RWPE1 (cell line): Measurements from ENCODE around the gene UTP4.
"Not testable (repeated sequence)": the region's sequence is repeated elsewhere in the genome, so short reads cannot be mapped to it uniquely, and the experiment has no call there.

Source experiments
- CTCF ChIA-PET: fragments of 350-600 bp; sonication (Branson Sonifier 250); formaldehyde crosslinking; extraction: SDS; loops from one replicate; lab custom pipeline; 2021; lab: Yijun Ruan, JAX
- POLR2A ChIA-PET: fragments of 400-600 bp; formaldehyde crosslinking; extraction: SDS; loops from one replicate; lab custom pipeline; 2020; ENCODE audit warnings: antibody characterized with exemption; ENCODE audit not compliant: low non-redundant PET; lab: Yijun Ruan, JAX
- DNase-seq: peaks from one replicate; pipeline ENCODE4 v3.0.0; 2012; ENCODE audit warnings: low spot score
- H3K27ac ChIP-seq: fragments of 450-650 bp; 2 replicates; pipeline ENCODE4 v1.5.1; 2017
- TF ChIP-seq, protein P1 (sequence below): fragments of 450-650 bp; conservative IDR thresholded peaks from 2 replicates; pipeline ENCODE4 v1.5.1; 2017; ENCODE audit warnings: low read depth, mild to moderate bottlenecking

The UTP4 gene

DNA sequence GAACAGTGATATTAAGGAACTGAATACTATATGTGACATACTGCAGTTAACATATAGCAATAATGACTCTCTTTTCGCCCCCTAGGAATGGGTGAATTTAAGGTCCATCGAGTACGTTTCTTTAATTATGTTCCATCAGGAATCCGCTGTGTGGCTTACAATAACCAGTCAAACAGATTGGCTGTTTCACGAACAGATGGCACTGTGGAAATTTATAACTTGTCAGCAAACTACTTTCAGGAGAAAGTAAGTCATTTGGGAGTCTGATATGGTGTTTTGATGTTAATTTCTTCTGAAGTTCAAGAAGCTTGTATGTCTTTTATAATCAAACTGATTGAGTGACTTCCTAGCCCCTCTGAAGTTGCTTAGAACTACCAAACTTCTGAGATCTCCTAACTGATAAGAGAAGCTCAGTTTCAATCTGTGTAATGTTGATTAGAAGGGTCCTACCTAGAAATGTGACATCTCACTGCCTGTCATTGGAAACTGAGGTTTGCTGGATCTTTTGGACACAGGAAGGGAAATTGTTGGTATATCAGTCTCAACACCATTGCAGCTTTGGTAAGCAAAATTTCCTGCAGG, 1.0 kb downstream of the UTP4 start:
- POLR2A ChIA-PET: no interaction called here
- DNase-seq: no peak
- CTCF ChIA-PET: interaction anchor here (0.6 to 1.1 kb wide), 3 partner anchors 18 to 349 kb away, joined by 3 read pairs; no protein-coding TSS in a partner anchor
- TF ChIP-seq, protein P1, sequence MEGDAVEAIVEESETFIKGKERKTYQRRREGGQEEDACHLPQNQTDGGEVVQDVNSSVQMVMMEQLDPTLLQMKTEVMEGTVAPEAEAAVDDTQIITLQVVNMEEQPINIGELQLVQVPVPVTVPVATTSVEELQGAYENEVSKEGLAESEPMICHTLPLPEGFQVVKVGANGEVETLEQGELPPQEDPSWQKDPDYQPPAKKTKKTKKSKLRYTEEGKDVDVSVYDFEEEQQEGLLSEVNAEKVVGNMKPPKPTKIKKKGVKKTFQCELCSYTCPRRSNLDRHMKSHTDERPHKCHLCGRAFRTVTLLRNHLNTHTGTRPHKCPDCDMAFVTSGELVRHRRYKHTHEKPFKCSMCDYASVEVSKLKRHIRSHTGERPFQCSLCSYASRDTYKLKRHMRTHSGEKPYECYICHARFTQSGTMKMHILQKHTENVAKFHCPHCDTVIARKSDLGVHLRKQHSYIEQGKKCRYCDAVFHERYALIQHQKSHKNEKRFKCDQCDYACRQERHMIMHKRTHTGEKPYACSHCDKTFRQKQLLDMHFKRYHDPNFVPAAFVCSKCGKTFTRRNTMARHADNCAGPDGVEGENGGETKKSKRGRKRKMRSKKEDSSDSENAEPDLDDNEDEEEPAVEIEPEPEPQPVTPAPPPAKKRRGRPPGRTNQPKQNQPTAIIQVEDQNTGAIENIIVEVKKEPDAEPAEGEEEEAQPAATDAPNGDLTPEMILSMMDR: no peak
- no peak overlapping the region for H3K27ac ChIP-seq

DNA sequence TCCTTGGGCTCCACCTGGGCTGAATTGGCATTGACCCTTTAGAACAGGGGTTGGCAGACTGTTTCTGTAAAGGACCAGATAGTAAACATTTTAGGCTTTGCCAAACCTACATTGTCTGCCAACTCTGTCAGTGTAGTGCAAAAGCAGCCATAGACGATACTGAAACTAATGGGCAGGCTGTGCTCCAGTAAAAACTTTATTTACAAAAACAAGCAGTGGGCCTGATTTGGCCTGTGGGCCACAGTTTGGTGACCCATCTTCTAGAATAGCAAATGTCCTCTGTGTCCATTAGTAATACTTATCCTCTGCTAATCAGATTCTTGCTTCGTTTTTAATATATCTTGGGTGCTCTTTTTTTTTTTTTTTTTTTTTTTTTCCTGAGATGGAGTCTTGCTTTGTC, 6.2 kb downstream of the UTP4 start:
- CTCF ChIA-PET: no interaction called here
- no peak for DNase-seq
- POLR2A ChIA-PET: no interaction called here
- TF ChIP-seq, protein P1: no peak
- H3K27ac ChIP-seq: no peak overlapping the region

DNA sequence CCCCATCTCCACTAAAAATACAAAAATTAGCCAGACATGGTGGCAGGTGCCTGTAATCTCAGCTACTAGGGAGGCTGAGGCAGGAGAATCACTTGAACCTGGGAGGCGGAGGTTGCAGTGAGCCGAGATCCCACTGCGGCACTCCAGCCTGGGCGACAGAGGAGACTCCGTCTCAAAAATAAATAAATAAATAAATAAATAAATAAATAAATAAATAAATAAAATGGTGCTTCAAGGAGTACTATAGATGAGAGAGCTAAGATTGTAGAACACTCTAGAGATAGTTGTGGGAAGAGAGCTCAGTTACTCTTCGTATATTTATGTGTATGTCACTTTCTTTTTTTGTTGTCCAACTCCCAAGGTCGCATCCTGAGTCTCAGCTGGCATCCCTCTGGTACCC, 7.0 kb downstream of the UTP4 start:
- POLR2A ChIA-PET, DNase-seq, H3K27ac ChIP-seq, CTCF ChIA-PET: not testable (repeated sequence)

DNA sequence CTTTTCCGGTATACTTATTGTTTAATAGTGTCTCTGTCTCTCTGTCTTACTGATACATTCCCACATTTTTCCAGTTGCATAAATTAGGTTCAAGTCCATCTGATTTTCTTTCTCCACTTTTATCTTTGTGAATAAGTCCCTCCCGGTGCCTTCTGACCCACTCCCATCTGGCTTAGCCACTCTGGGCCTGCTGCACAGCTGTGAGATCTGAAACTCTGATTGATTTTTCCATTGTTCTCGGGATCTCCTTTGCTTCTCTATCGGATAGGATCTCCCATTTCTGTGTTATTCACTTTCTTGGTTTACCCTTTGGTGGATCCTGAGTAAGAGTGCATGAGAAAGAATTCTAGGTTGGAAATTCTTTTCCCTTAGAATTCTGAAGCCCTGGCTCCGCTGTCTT, 8.6 kb downstream of the UTP4 start:
- CTCF ChIA-PET: interaction anchor here (0.6 kb wide), 1 partner anchor 1371 kb away, joined by 3 read pairs; no protein-coding TSS in a partner anchor
- no peak overlapping the region for H3K27ac ChIP-seq
- POLR2A ChIA-PET: no interaction called here

DNA sequence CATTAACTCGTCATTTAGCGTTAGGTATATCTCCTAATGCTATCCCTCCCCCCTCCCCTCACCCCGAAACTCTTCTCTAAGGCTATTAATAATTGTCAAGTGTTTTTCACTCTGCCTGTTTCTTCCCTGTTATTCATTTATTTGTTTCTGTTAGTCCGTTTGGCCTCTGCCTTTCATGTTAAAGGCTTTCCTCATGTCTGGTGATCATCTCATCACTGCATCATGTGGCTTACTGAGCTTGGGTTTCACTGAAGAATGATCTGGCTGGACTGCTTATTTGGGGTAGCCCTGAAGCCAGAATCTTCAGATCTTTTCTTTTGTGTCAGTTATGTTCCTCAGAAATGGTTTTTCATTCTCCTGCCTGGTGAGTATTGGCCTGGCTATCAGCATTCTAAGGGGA, 9.5 kb downstream of the UTP4 start:
- ChIA-PET POLR2A (no interaction called here), CTCF (interaction anchor here (0.5 to 0.6 kb wide), 2 partner anchors 267 to 294 kb away, joined by 3 read pairs; no protein-coding TSS in a partner anchor)
- H3K27ac ChIP-seq: no peak overlapping the region
- no peak for DNase-seq
- TF ChIP-seq, protein P1: no peak

More for the DNA sequence above, 8.6 kb downstream of the UTP4 start:
- TF ChIP-seq, protein P1: no peak
- DNase-seq: no peak

DNA sequence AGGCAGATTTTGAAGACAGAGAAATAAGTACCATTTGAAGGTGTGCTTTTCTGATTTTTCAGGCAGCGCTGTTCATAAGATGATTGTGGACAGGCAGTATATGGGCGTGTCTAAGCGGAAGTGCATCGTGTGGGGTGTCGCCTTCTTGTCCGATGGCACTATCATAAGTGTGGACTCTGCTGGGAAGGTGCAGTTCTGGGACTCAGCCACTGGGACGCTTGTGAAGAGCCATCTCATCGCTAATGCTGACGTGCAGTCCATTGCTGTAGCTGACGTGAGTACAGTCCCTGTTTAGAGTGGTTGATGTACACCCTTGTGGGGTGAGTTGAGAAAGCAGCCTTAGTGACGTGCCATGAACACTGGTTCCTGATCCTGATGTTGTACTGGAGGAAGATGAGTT, 10.7 kb downstream of the UTP4 start:
- ChIA-PET CTCF (interaction anchor here (0.5 kb wide), 1 partner anchor 100 kb away, joined by 3 read pairs; no protein-coding TSS in a partner anchor), POLR2A (no interaction called here)
- TF ChIP-seq, protein P1: no peak
- no peak overlapping the region for H3K27ac ChIP-seq
- no peak for DNase-seq

DNA sequence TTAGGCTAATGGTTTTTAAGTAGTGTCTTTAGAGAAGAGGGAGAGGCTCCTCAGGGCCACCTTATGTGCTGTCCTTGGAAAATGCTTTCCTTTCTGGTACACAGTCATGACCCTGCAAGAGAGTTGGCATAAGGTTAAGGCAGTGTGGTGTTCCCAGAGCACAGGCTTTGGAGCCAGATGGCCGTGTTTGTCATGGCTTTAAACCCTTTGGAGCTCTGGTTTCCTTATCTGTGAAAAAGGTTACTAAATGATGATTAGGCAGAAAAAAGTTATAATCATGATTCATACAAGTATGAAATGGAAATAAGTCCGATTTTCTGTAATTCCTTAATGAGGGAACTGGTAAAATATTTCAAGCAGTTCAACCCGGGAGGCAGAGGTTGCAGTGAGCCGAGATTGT, 13.2 kb downstream of the UTP4 start:
- no peak overlapping the region for H3K27ac ChIP-seq
- ChIA-PET CTCF (no interaction called here), POLR2A (no interaction called here)
- no peak for DNase-seq
- TF ChIP-seq, protein P1: no peak

DNA sequence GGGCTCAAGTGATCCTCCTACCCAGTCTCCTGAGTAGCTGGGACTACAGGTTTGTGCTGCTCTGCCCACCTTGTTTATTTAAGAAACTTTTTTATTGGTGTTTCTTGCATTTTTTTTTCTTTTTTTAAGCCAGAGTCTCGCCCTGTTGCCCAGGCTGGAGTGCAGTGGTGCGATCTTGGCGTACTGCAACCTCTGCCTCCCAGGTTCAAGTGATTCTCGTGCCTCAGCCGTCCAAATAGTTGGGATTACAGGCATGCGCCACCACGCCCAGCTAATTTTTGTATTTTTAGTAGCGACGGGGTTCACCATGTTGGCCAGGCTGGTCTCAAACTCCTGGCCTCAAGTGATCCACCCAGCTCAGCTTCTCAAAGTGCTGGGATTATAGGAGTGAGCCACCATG, 17.2 kb downstream of the UTP4 start:
- DNase-seq, POLR2A ChIA-PET: not testable (repeated sequence)
- peak overlapping the region; percentile 18; the same call in 1 of the 2 replicates for H3K27ac ChIP-seq
- CTCF ChIA-PET: interaction anchor here (0.6 to 1.9 kb wide), 6 partner anchors 10 to 309 kb away, joined by 3 to 11 read pairs (median 4); no protein-coding TSS in a partner anchor
